Pulmonary artery endothelial cell (primary cell): Measurements from ENCODE around the gene CCDC74A. TPM values are rescaled to one million over a fixed set of nuclear protein-coding genes. Genes with fewer than 3 reads are reported as not detected.
"Not testable (repeated sequence)": the region's sequence is repeated elsewhere in the genome, so short reads cannot be mapped to it uniquely, and the experiment has no call there.

Experiments used
- DNase-seq: peaks from one replicate; pipeline ENCODE4 v3.0.0-alpha.2; 2011; ENCODE audit warnings: low read depth, low spot score
- total RNA-seq: library from RNA; depleted of rRNA; stranded (reverse); fragments of >200 nt; gene quantifications from 2 replicates; pipeline ENCODE4 v1.2.3, GENCODE V29; 2014

The CCDC74A gene
- total RNA-seq, 1 donor from 2014 or later, result 3.8 TPM

GRCh38 chr2:131528981-131529863 lies 1.5 kb downstream of the CCDC74A start:
- not testable (repeated sequence) for DNase-seq

- not testable (repeated sequence) for DNase-seq
These were observed 2.3 kb downstream of the CCDC74A start for GRCh38 chr2:131529864-131530445.

- DNase-seq, result not testable (repeated sequence)
These were observed 3.1 kb downstream of the CCDC74A start for GRCh38 chr2:131530626-131531344.

GRCh38 chr2:131531547-131532185 lies 4.0 kb downstream of the CCDC74A start:
- DNase-seq, result not testable (repeated sequence)

- DNase-seq, result not testable (repeated sequence)
These were observed 5.3 kb downstream of the CCDC74A start for GRCh38 chr2:131532723-131533608.

- not testable (repeated sequence) for DNase-seq
These were observed 6.1 kb downstream of the CCDC74A start for GRCh38 chr2:131533609-131534316.

- not testable (repeated sequence) for DNase-seq
These were observed 6.6 kb downstream of the CCDC74A start for GRCh38 chr2:131534317-131534672.

GRCh38 chr2:131534965-131535364 lies 7.3 kb downstream of the CCDC74A start:
- not testable (repeated sequence) for DNase-seq

GRCh38 chr2:131535526-131535925 lies 7.8 kb downstream of the CCDC74A start:
- DNase-seq, result no peak

- DNase-seq, result not testable (repeated sequence)
These were observed 8.5 kb downstream of the CCDC74A start for GRCh38 chr2:131535951-131536826.

GRCh38 chr2:131536841-131537240 lies 9.2 kb downstream of the CCDC74A start:
- DNase-seq, result not testable (repeated sequence)

- not testable (repeated sequence) for DNase-seq
These were observed 11.2 kb downstream of the CCDC74A start for GRCh38 chr2:131538856-131539255.

GRCh38 chr2:131542438-131543384 lies 15.0 kb downstream of the CCDC74A start:
- DNase-seq, result no peak

GRCh38 chr2:131543385-131543891 lies 15.8 kb downstream of the CCDC74A start:
- no peak for DNase-seq

GRCh38 chr2:131544006-131544812 lies 16.5 kb downstream of the CCDC74A start:
- not testable (repeated sequence) for DNase-seq

GRCh38 chr2:131544813-131545165 lies 17.1 kb downstream of the CCDC74A start:
- not testable (repeated sequence) for DNase-seq

- no peak for DNase-seq
These were observed 25.2 kb downstream of the CCDC74A start for GRCh38 chr2:131552871-131553270.
